ENCODE measurements around the gene ATP1A1.

The ATP1A1 gene

DNA sequence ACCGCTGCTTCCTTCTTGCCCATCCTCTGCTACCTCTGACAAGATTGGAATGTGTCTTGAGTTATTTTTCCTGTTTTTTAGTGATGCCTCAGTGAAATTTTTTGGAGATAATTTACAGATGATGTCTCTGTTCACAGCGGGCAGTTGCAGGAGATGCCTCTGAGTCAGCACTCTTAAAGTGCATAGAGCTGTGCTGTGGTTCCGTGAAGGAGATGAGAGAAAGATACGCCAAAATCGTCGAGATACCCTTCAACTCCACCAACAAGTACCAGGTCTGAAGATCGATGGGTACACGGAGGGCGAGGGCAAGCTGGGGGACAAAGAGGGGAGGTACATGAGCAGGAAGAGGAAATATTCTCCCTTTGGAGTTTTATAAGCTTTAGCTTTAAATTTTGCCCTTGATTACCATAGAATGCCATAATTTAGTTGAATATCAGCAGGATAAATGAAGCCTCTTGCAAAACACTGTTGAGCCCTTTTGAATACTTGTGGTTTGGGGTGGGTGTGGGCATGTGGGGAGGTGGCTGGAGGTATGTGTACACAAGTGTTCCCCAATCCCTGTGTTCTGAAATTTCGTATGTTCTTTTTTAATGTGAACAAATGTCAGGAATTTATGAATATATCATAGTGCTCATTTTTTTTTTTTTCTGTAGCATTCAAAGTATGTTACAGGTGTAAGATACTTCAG, 19.8 kb downstream of the ATP1A1 start:
- DNase-seq: no peak

DNA sequence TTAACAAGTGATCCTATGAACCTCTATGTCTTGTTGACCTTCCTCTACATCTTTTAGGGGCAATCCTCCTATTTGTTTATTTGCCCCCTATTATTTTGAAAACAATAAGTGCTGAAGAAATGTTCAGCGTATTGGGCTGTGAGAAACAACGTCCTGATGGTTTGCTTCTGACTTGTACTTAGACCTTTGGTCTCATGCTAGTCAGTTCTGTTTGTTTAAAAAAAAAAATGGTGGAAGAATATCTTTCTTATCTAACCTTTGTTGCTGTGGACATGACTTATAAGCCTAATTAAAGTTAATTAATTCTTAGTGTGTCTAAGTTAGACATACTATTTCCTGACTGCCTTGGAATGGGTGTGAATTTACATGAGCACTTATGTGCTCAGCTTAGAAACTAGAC, 20.7 kb downstream of the ATP1A1 start:
- no peak for DNase-seq

- no peak for DNase-seq
Measured at GRCh38 chr1:116394270-116394669, 21.2 kb downstream of the ATP1A1 start.

- no peak for DNase-seq
Measured at GRCh38 chr1:116396769-116397168, 23.7 kb downstream of the ATP1A1 start.

- no peak for DNase-seq
Measured at GRCh38 chr1:116397728-116398127, 24.7 kb downstream of the ATP1A1 start.

GRCh38 chr1:116400780-116401179, 27.7 kb downstream of the ATP1A1 start:
- no peak for DNase-seq

- DNase-seq: no peak
Measured at GRCh38 chr1:116401646-116402176, 28.7 kb downstream of the ATP1A1 start.

GRCh38 chr1:116402333-116402732, 29.3 kb downstream of the ATP1A1 start:
- no peak for DNase-seq

- no peak for DNase-seq
Measured at GRCh38 chr1:116403496-116404136, 30.6 kb downstream of the ATP1A1 start.

DNA sequence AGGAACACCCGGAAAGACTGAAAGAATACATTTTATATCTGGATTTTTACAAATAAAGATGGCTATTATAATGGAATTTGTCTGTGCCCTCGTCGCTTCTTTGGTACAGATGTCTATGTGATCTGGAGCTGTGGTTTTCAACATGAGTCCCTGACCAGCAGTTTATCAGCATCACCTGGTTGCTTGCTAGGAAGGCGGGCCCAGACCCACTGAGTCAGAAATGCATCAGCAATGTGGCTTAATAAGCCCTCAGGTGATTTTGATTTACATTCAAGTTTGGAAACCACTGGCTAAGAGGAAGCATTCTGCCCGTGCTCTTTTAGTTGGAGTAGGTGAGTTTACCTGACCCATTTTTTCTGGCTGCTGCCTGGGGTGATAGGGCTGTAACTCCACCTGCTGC, 31.7 kb downstream of the ATP1A1 start:
- no peak for DNase-seq

DNA sequence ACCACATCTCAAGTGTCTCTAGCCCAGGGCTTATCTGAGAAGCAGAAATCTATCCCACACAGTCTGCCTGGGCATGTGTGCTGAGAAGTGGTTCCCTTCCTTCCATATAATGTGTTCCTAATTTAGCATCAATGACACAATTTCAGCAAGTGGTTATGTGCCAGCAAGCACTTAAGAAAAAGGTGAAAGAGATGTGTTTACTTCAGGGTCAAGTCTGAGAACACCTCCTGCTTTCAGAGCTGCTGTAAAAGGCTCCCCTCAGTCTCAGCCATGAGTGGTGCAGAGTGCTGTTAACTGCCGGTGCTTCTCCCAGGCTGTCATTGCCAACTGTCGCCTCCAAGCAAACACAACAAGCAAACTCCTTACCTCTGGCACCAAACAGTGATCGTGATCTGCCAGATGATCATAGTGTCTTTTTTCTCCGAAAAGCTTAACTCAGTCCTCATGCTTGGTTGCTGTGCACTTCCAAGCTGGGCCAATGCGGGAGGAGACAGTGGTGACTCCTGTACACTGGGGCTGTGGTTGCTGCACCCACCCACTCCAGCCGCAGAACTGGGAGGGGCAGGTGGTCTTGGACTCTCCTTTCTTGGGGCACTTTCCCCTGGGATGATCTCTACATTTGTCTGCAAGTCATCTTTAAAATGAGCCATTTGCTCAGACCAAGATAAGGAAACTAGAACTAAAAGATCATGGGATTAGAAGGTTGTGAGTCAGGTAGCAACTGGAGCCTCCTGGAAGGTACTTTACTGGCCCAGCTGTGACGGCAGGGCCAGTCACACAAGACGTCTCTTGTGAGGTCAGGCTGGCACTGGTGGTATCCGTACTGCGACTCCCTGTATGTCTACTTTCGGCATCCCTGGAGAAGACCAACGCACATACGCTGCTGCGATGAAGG, 32.4 kb downstream of the ATP1A1 start:
- no peak for DNase-seq

DNA sequence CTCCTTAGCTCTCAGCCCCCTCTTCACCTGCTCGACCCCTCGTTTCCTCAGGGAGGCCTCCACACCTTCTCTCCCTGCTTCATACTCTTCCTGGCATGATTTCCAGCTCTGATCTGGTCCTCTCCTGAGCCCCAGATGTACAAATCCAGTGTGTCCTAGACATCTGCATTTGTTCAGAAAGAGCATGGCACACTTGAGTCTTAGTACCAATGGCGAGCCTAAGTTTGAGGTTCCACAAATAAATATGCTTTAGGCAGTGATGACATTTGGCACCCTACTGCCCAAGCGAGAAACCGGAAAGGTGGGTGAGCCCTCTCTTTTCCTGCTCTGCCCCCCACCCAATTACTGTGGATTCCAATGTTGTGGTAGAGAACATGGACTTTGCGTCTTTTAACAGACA, 34.0 kb downstream of the ATP1A1 start:
- DNase-seq: no peak

GRCh38 chr1:116408193-116408592, 35.1 kb downstream of the ATP1A1 start:
- no peak for DNase-seq

DNA sequence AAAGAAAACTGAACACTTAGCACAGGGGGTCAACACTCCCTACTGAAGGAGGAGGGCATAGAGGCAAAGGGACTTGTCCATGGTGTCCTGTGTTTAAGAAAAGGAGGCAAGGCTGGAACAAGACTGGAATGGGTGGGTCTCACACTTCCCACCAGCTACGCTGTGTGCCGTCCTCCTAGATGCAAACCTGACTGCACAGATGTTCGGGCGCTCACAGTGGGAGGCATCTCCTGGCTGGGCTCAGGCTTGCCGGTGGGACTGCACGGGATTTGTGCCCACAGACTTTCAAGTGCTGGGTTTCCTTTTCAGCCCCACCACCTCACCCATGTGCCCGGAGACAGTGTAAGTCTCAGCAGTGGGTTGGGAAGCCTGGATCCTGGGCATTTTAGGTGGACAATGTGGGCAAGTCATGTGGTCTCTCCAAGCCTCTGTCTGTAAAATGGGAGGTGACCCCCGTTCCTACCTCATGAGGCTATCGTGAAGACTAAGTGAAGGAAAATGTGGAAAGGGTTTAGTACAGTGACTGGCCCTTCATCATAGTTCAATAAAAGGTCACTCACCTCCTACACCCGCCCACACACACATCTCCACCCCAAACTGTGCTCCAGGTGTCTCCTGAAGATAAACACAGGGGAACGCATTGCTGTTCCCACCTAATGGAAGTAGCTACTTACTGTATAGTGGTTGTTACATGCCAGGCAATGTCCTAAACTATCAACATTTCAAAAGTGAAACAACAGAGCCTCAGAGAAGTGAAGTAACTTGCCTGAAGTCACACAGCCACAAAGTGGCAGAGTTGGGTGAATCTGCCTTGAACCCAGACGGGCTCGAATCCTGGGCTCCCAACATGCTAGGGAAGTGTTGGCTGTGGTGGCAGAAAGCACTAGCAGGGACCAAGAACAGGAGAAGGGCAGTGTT, 36.0 kb downstream of the ATP1A1 start:
- no peak for DNase-seq

DNA sequence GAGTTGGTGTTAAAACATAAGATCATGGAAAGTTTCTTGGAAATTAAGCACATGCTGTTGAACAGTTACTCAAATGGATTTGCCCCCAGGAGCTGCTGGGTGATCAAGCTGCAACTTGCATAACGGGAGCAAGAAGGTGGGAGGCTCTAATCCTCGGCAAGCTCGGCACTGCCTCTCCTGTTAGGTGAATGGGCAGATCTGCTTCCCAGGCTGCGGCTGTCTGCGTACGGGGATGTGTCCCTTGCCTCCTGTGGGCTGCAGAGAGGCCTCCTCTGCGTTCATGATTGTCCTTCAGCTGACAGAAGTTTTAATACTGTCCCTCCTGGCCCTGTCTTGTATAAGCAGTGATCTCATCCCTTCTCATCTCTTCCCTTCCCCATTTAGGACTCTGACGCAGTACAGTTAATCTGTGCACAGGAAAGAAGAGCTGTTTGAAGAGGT, 36.7 kb downstream of the ATP1A1 start:
- DNase-seq: no peak

DNA sequence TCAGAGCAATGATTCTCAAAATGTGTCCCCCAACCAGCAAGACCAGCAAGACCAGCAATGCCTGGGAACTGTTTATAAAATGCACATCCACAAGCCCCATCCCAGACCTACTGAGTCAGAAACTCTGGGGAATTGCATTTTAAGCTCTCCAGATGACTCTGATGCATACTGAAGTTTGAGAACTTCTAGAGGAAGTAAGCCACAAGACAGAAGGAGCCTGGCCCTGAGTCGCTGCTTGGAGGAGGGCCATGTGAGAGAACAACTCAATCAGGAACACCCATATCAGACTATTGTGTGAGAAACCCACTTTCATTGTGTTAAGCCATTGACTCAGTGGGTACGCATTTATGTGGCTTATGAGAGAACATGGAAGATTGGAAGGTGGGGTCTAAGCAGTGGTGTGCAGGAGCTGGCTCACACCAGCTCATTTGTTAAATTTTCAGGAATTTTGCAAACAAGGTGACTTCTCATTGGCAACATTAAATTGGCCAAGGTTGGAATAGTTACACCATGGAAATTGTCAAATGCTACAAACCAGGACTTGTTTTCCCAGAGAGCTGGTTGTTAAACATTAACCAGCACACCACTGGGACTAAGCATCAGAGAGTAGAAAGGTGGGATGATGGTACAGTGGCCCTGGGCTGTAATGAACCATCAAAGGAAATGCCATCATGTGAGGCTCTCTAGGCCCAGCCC, 38.9 kb downstream of the ATP1A1 start:
- DNase-seq: no peak

DNA sequence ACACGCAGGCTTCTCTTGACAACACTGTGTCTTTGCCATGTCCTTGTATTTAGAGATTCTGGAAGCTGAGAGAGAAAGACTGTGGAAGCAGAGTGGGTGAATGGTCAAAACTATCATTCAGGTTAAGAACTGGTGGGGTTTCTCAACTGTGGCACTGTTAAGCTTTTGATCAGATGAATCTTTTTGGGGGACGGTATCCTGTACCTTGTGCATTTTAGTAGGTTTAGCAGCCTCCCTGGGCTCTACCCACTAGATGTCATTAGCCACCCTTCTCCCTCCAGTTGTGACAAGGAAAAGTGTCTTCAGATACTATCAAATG, 39.4 kb downstream of the ATP1A1 start:
- no peak for DNase-seq

DNA sequence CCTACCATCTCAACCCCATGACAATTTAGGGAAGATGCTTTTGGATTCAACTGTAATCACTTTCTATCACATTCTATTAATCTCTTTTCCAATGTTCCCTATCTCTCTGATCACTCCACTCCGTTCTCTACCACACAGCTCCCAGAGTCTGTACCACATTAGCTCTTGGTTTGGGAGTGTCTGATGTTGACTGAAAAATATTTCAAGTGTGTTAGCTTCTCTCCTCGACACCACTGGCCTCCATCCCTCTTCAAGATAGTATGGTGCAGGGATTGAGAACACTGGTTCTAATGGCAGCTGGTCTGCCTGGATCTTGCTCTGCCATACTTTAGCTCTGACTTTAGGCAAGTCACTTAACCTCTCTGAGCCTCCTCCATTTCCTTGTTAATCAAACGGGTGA, 39.9 kb downstream of the ATP1A1 start:
- no peak for DNase-seq

GRCh38 chr1:116413414-116413813, 40.4 kb downstream of the ATP1A1 start:
- no peak for DNase-seq

GRCh38 chr1:116414364-116414763, 41.3 kb downstream of the ATP1A1 start:
- DNase-seq: no peak

- no peak for DNase-seq
Measured at GRCh38 chr1:116415200-116415698, 42.2 kb downstream of the ATP1A1 start.

Data from activated CD8-positive, alpha-beta memory T cell treated with anti-CD3 and anti-CD28 coated beads, Interleukin-2, amount 50 U/mL, for 48 hours (primary cell).